Upper lobe of left lung (tissue), 4 donors: ENCODE data around the gene UBC.
A peak's percentile ranks its signal among the peaks of the same experiment; 100 is the strongest.

Source experiments
- CTCF ChIP-seq, 6 experiments: fragments of 450-650 bp in 4 of 6; fragments of 200-600 bp in 2 of 6; sonication (generic) in 2 of 6; IDR thresholded peaks; one replicate each; pipeline ENCODE4 v1.5.1; 2016 to 2019; ENCODE audit warnings: antibody characterized with exemption in 6 of 6
- EP300 ChIP-seq, 4 donors: sonication (generic); formaldehyde crosslinking; IDR thresholded peaks; one replicate each; pipeline ENCODE4 v1.5.1; 2017; ENCODE audit warnings: antibody characterized with exemption in 4 of 4, control low read depth in 2 of 4
- POLR2A ChIP-seq, 4 donors: fragments of 450-650 bp; IDR thresholded peaks; one replicate each; pipeline ENCODE4 v1.5.1; 2016 to 2017; ENCODE audit warnings: antibody characterized with exemption in 4 of 4, mild to moderate bottlenecking in 2 of 4
- POLR2AphosphoS5 ChIP-seq, 2 donors: sonication (generic); formaldehyde crosslinking; IDR thresholded peaks; one replicate each; pipeline ENCODE4 v1.5.1; 2017; ENCODE audit warnings: antibody characterized with exemption in 2 of 2

GRCh38 chr12:124919521-124920352 lies 5.3 kb upstream of the UBC start:
- TF ChIP-seq CTCF (IDR thresholded peaks at IDR 0.05) (no peak), EP300 (IDR thresholded peaks at IDR 0.05) (peak in 1 of 4 donors; percentile 18), POLR2A (IDR thresholded peaks at IDR 0.05) (no peak), POLR2AphosphoS5 (IDR thresholded peaks at IDR 0.05) (peak in 1 of 2 donors; percentile 62)
